Neural crest cell (in vitro differentiated cells): ENCODE results near the gene TULP4. TPM values are rescaled to one million over a fixed set of nuclear protein-coding genes. Genes with fewer than 3 reads are reported as not detected.

Experiments
- DNase-seq: peaks from one replicate; pipeline ENCODE4 v3.0.0; 2021; ENCODE audit warnings: low read depth, mixed read lengths, low spot score
- H3K27ac Mint-ChIP-seq: one replicate; pipeline ENCODE4 v1.8.0; 2021; ENCODE audit warnings: mild to moderate bottlenecking, mixed read lengths; ENCODE audit not compliant: unreplicated experiment
- H3K27me3 Mint-ChIP-seq: 2 replicates; pipeline ENCODE4 v1.8.0; 2021; ENCODE audit warnings: low read depth, mild to moderate bottlenecking, mixed read lengths
- H3K36me3 Mint-ChIP-seq: 2 replicates; pipeline ENCODE4 v1.8.0; 2021; ENCODE audit warnings: low read depth, mild to moderate bottlenecking, mixed read lengths
- H3K4me1 Mint-ChIP-seq: 2 replicates; pipeline ENCODE4 v1.8.0; 2021; ENCODE audit warnings: mixed read lengths
- H3K4me3 Mint-ChIP-seq: one replicate; pipeline ENCODE4 v1.8.0; 2021; ENCODE audit warnings: mild to moderate bottlenecking, mixed read lengths
- H3K9me3 Mint-ChIP-seq: 2 replicates; pipeline ENCODE4 v1.8.0; 2021; ENCODE audit warnings: mixed read lengths
- total RNA-seq: library from RNA; stranded (reverse); gene quantifications from 2 replicates; pipeline ENCODE4 v1.2.1, GENCODE V29; 2021
- TF ChIP-seq, protein P1 (sequence below): fragments of 200-600 bp; sonication (generic); conservative IDR thresholded peaks from 2 replicates; pipeline ENCODE4 v1.5.0; 2021; ENCODE audit warnings: antibody characterized with exemption, mild to moderate bottlenecking

TULP4 gene
- total RNA-seq, 1 donor from 2014 or later: 115 TPM

DNA sequence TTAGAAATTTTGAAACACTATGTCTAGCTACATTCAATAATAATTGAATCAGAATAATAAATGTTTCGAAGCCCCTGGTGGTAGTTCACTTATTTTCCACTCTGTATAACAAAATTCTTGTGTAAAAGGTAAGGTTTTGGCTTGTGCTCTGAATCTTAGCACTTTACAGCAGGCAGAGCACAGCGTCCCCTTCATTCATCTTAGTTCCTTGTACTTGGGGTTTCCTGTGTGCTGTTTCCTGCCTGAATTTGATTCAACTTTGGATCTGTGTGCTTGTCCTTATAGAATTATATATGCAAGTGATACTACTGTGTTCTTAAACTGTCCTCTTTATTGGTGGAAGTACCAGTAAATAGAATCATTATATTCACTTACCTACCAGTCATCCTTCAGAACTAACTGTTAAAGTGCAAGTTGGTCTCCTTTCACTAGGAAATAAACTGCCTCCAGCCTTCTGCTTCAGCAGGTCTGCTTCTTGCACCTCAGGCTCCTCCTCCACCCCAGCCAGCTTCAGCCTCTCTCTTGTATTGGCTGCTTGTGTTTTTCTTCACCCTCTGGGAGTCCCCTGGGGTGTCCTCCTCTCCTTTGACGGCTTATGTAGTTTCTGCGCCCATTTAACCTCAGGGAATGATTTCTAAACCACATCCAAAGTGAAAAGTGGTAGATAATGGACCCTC, 28.8 kb upstream of the TULP4 start:
- Mint-ChIP-seq H3K27ac (no peak overlapping the region), H3K4me1 (peaks cover 27% of the 10 kb centered on the region), H3K36me3 (peaks cover 4% of the 10 kb centered on the region), H3K27me3 (no peaks in the 10 kb centered on the region), H3K9me3 (no peaks in the 10 kb centered on the region), H3K4me3 (no peak overlapping the region)
- TF ChIP-seq, protein P1, sequence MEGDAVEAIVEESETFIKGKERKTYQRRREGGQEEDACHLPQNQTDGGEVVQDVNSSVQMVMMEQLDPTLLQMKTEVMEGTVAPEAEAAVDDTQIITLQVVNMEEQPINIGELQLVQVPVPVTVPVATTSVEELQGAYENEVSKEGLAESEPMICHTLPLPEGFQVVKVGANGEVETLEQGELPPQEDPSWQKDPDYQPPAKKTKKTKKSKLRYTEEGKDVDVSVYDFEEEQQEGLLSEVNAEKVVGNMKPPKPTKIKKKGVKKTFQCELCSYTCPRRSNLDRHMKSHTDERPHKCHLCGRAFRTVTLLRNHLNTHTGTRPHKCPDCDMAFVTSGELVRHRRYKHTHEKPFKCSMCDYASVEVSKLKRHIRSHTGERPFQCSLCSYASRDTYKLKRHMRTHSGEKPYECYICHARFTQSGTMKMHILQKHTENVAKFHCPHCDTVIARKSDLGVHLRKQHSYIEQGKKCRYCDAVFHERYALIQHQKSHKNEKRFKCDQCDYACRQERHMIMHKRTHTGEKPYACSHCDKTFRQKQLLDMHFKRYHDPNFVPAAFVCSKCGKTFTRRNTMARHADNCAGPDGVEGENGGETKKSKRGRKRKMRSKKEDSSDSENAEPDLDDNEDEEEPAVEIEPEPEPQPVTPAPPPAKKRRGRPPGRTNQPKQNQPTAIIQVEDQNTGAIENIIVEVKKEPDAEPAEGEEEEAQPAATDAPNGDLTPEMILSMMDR: no peak
- DNase-seq: no peak

DNA sequence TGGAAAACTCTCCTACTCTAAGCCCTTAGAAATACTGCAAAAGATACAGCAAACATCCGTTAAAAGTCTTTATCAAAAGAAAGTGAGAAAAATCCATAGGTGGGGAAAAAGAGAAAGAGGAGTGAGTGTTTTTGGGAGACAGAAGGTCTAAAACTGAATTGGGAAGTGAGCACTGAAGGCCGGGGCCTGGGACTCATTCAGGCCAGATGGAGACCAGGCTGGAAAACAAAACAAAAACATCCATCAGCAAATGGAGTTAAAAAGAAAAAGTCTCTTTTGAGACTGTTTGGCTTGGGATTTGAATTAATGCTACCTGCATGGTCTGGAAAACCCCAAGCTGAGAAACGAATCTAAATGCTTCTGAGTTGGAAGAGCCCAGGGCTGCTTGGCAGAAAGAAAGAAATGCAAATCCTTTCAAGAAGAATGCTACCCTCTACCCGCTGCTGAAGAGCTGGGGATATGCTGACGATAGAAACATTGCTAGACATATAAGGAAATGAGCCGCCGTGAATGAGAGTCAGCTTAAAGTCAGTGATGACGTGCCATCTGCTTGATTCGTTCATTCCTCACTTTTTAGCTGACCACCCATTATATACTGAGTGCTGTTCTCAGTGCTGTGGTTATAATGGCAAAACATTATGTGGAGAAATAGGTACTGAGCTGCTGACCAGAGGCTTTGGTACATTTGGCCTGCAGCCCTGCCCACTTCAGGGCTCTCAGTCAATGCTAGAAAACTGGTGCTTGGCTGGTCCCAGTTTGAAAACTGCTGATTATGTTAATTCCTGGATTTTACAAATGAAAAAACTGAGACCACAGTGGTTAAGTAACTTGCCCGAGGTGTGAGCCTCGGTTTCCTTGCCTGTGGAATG, 28.0 kb upstream of the TULP4 start:
- no peaks in the 10 kb centered on the region for H3K27me3 Mint-ChIP-seq
- no peak for DNase-seq
- peaks cover 4% of the 10 kb centered on the region for H3K36me3 Mint-ChIP-seq

DNA sequence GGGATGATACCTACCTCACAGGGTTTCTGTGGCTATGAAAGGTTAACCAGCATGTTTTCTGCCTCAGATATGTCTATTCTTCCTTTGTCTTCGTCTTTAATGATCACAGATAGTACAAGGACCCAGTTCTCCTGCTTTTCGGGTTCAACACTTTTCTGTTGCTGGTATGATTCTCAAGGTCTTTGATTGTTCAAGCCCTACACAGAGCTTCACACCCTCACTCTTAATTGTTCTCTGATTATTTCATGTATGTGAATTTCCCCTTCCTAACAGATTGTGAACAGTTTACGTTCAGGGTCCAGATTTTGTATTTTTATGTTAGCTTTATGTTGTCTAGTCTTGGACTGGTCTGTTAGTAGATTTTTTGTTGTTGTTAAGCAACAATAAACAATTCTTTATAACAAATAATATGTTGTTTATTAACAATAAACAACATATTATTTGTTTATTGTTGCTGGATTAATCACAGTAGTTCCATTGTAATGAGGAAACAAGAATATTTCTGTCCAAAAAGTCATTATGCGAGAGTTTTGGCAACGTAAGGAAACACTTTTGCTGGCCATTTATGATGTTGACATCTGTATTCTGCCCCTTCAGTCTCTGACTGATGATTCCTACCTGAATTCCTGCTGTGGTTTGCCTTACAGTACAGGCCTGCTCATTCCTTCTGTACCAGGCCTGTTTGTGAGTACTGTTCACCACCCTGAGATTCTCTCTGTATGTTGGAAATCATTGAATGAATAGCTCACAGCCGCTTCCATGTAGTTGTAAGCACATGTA, 27.2 kb upstream of the TULP4 start:
- H3K4me3 Mint-ChIP-seq: no peak overlapping the region

More for the DNA sequence above, 28.0 kb upstream of the TULP4 start:
- Mint-ChIP-seq H3K4me3 (no peak overlapping the region), H3K27ac (no peak overlapping the region), H3K9me3 (no peaks in the 10 kb centered on the region), H3K4me1 (peaks cover 27% of the 10 kb centered on the region)
- TF ChIP-seq, protein P1: no peak

DNA sequence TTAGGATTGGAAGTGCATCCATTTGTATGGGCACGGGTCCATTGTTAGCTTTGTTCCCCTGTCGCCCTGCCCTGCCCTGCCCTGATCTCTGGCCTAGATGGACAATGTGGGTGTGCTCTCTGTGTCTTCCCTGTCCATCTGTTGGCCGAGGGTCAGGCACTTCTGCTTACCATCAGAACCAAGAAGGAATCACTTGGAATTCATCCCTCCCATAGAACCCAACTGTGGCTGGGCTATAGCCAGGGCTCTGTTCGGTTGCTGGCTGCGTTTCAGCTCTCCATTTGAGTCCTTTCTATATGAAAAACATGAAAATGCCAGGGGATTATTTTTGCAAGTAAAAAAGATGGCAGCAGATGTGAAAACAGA, 26.6 kb upstream of the TULP4 start:
- Mint-ChIP-seq H3K4me1 (peaks cover 27% of the 10 kb centered on the region), H3K27ac (no peak overlapping the region), H3K36me3 (peaks cover 4% of the 10 kb centered on the region), H3K27me3 (no peaks in the 10 kb centered on the region), H3K9me3 (no peaks in the 10 kb centered on the region), H3K4me3 (no peak overlapping the region)
- peak; percentile 4 for DNase-seq
- TF ChIP-seq, protein P1: no peak

More for the DNA sequence above, 27.2 kb upstream of the TULP4 start:
- H3K36me3 Mint-ChIP-seq: peaks cover 4% of the 10 kb centered on the region
- no peaks in the 10 kb centered on the region for H3K27me3 Mint-ChIP-seq
- peaks cover 27% of the 10 kb centered on the region for H3K4me1 Mint-ChIP-seq
- no peaks in the 10 kb centered on the region for H3K9me3 Mint-ChIP-seq
- DNase-seq: no peak
- TF ChIP-seq, protein P1: no peak
- H3K27ac Mint-ChIP-seq: peak overlapping the region; percentile 68

DNA sequence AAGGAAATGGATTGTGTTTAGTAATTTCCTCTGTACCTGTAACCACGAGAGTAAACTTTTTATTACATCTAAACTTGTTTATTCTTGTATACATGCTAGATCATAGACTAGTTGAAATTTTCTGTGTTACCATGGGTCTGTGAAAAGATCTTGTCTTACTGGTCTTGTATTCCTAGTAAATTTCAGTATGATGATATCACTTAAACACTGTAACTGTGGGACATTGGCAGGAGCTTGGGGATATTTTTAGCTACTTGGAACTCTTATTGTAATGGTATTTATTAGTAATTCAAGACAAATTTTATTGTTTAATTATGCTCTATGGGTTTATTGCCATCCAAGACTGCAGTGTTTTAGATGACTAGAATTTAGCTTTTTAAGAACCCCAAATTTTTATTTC, 25.9 kb upstream of the TULP4 start:
- no peak for DNase-seq
- no peaks in the 10 kb centered on the region for H3K27me3 Mint-ChIP-seq
- peaks cover 7% of the 10 kb centered on the region for H3K36me3 Mint-ChIP-seq
- H3K4me3 Mint-ChIP-seq: no peak overlapping the region
- TF ChIP-seq, protein P1: no peak
- no peaks in the 10 kb centered on the region for H3K9me3 Mint-ChIP-seq
- H3K4me1 Mint-ChIP-seq: peaks cover 27% of the 10 kb centered on the region
- H3K27ac Mint-ChIP-seq: no peak overlapping the region
